ENCODE measurements around the gene DNAJC30. TPM values are rescaled to one million over a fixed set of nuclear protein-coding genes. Genes with fewer than 3 reads are reported as not detected.
"Not testable (repeated sequence)": the region's sequence is repeated elsewhere in the genome, so short reads cannot be mapped to it uniquely, and the experiment has no call there.

Gene DNAJC30
- total RNA-seq, 1 donor from 2014 or later = 1.0 TPM

DNA sequence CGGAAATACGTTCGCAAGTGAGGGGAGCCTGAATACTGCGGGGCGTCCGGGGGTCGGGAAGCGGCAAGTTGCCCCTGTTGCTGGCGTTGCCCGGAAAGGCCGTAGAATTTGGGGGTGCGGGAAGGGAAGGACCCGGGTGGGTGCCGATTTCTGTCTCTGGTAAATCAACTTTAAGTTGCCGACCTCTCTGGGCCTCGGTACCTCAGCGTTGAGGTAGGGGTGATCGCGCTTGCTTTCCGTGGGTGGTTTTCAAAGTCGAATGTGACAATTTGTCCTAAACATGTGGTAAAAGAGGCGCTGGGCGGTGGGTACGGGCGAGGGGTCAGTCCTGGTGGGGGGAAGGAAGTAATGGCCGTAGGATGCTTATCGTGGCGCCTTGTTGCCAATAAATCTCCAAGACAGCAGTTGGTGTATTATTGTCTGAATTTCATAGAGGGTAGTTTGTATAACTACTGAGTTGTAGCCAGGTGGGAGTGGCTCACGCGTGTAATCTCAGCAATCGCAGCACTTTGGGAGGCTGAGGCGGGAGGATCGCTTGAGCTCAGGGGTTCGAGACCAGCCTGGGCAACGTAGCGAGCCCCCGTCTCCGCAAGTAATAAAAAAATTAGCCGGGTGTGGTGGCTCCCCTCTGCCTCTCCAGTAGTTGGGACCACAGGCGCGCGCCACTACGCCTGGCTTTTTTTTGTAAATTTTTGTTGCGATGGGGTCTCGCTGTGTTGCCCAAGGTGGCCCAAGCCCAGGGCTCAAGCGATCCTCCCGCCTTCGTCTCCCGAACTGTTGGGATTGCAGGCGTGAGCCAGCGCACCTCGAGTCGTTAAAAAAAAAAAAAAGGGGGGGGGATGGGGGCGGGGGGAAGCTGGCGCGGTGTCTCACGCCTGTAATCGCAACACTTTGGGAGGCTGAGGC lies 788 bp upstream of the DNAJC30 start:
- DNase-seq (ENCODE audit: low read depth in 2 of 2) = peak in 1 of 2 donors; percentile 39

DNA sequence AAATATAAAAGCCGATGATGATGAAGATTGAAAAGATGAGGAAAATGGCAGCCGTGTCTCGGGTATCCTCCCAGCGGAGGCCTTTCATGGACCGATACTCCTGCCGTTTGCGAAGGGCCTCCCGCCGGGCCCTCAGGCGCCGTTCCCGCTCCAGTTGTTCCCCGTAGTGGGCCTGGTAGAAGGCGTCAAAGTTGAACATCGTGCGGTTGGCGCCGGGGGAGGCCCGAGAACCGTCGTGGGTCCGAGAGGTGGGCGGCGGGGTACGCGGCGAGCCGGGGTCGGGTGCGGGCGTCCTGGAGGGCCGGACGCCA lies 553 bp downstream of the DNAJC30 start:
- no peak for DNase-seq (ENCODE audit: low read depth in 2 of 2)

DNA sequence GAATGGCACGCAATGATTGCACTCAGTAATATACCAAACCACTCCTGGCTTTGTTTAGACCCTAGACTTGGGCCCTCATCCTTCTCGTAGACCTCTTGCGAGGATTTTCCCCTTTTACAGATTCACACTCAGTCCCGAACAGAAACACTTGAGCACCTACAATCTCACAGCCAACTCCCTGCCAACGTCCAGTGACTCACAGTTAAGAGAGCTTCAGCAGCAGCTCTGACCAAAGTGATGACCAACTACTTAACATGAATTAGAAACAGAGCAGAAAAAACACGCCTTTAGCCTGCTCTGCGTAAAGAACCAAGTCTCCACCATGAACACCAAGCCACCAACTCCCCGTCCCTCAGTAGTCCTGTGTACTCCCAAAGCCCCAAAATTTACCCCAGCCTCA lies 2.2 kb downstream of the DNAJC30 start:
- DNase-seq (ENCODE audit: low read depth in 2 of 2) = no peak

GRCh38 chr7:73680501-73680900 lies 2.8 kb downstream of the DNAJC30 start:
- DNase-seq (ENCODE audit: low read depth in 2 of 2) = no peak

GRCh38 chr7:73679709-73680108 lies 3.5 kb downstream of the DNAJC30 start:
- no peak for DNase-seq (ENCODE audit: low read depth in 2 of 2)

GRCh38 chr7:73678862-73679261 lies 4.4 kb downstream of the DNAJC30 start:
- no peak for DNase-seq (ENCODE audit: low read depth in 2 of 2)

DNA sequence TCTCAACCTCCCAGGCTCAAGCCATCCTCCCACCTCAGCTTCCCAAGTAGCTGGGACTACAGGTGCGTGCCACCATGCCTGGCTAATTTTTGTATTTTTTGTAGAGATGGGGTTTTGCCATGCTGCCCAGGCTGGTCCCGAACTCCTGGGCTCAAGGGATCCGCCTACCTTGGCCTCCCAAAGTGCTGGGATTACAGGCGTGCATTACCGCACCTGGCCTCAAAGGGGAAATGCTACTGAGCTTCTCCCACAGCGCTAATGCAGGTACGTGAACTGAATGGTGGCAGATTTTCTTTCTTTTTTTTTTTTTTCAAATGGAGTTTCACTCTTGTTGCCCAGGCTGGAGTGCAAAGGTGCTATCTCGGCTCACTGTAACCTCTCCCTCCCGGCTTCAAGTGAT lies 7.2 kb downstream of the DNAJC30 start:
- DNase-seq (ENCODE audit: low read depth in 2 of 2) = not testable (repeated sequence)

GRCh38 chr7:73674468-73675124 lies 8.7 kb downstream of the DNAJC30 start:
- DNase-seq (ENCODE audit: low read depth in 2 of 2) = no peak

DNA sequence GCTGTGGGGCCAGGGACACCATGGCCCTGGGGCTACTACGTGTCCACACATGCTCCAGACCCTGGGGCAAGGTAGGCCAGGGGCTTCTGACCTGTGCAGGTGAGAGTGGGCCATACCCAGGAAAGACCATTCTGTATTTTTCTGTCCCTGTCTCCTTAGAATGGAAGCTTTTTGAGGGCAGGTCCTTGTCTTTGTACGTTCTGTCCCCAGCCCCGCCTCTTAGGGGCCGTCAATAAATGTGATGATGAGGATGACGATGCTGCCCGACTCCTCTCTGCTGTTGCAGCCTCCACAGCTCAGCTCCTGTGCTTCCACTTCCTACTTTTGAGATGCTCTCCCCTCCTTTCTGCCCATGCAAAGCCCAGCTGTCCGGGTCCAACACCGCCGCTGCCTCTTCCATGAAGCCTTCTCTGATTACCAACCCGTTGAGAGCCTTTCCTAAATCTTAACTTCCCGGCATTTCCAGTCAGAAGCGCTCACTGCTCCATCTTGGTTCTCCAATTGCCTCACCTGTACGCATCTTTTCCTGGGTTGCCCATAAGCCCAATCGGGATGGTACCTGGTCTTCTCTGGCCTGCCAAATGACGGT lies 11.3 kb downstream of the DNAJC30 start:
- DNase-seq (ENCODE audit: low read depth in 2 of 2) = no peak

DNA sequence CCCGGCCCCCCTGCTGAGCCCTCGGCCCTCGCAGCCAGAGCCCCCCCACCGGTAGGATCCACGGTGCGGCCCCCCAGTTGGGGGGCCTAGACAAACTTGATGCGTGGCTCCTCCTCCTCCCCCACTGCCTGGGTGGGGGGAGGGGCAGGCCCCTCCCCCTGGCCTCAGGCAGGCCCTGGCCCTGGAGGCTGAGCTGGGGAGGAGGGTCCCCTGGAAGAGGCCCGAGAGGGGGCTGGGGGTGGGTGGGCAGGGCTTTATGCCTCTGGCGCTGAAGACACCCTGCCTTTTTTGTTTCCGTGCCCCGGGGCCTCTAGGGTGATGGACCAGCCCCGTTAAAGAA lies 12.0 kb downstream of the DNAJC30 start:
- DNase-seq (ENCODE audit: low read depth in 2 of 2) = no peak

- no peak for DNase-seq (ENCODE audit: low read depth in 2 of 2)
These were observed 13.3 kb downstream of the DNAJC30 start for GRCh38 chr7:73669858-73670385.

DNA sequence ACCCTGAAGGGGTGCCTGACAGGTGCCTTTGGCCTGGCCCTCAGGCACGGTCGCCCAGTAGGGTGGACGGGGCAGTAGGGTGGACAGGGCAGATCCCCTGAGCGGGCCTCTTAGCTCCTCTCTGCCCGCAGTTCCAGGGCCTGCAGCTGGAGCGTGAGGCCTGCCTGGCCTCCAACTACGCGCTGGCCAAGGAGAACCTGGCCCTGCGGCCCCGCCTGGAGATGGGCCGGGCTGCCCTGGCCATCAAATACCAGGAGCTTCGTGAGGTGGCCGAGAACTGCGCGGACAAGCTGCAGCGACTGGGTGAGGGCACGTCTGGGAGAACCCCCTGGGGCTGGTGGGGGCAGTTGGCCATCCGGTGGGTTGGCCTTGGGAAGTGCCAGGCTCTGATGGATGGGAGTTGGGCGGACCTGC lies 14.0 kb downstream of the DNAJC30 start:
- DNase-seq (ENCODE audit: low read depth in 2 of 2) = no peak

DNA sequence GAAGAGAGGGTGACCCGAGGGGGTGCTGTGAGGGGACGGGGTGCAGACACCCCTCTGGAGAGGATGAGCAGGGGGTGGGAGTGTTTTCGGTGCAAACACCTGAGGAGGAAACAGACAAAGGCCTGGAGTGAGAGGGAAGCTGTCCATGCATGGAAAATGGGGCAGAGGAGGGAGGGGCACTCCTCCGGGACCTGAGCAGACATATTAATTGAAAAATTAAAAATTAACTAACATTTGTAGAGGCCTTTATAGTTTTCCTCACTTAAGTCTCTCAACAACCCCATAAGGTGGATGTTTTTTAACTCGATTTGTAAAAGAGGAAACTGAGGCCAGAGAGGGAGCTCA lies 14.4 kb downstream of the DNAJC30 start:
- DNase-seq (ENCODE audit: low read depth in 2 of 2) = no peak

- DNase-seq (ENCODE audit: low read depth in 2 of 2) = no peak
These were observed 15.0 kb downstream of the DNAJC30 start for GRCh38 chr7:73668103-73668885.

DNA sequence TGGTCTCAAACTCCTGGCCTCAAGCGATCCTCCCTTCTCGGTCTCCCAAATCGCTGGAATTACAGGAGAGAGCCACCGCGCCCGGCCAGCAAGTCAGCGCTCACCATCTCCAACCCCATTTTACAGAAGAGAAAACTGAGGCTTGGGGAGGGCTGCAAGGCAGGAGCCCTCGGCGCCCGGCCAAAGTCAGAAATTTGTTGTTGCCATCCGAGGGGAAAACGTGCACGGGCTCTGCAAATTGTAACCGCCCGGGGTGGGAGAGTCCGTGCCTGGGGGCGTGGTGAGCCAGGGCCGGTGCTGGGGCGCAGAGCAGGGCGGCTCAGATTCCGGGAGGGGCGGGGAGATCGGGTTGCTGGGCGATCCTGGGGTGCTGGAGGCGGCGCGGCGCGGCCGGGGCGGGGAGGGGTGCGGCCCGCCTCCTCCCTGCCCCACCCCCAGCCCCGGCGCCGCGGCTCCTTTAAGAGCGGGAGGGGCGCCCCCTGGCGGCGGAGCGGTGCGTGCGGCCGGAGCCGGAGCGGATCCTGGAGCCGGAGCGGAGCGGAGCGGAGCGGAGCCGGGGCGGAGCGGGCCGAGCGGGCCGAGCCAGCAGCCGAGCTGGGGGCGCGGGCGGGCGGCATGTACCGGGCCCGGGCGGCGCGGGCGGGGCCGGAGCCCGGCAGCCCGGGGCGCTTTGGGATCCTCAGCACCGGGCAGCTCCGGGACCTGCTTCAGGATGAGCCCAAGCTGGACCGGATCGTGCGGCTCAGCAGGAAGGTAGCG lies 15.7 kb downstream of the DNAJC30 start, which contains the start of gene VPS37D:
TSS of gene VPS37D (plus strand) at position 488 of the 759 bp plus-strand sequence. CDS start at position 616, 128 bp downstream.
- DNase-seq (ENCODE audit: low read depth in 2 of 2) = peak; percentile 43 to 81

- no peak for DNase-seq (ENCODE audit: low read depth in 2 of 2)
These were observed 20.2 kb downstream of the DNAJC30 start for GRCh38 chr7:73663033-73663432.

GRCh38 chr7:73660594-73660993 lies 22.7 kb downstream of the DNAJC30 start:
- DNase-seq (ENCODE audit: low read depth in 2 of 2) = not testable (repeated sequence)

DNA sequence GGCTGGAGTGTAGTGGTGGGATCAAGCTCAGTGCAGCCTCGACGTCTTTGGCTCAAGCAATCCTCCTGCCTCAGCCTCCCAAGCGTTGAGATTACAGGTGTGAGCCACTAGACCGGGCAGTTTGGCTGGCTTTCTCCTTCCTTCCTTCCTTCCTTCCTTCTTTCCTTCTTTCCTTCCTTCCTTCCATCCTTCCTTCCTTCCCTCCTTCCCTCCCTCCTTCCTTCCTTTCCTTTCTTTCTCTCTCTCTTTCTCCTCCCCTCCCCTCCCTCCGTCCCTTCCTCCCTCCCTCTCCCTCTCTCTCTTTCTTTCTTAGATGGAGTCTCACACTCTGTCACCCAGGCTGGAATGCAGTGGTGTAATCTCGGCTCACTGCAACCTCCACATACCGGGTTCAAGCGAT lies 23.3 kb downstream of the DNAJC30 start:
- no peak for DNase-seq (ENCODE audit: low read depth in 2 of 2)

DNA sequence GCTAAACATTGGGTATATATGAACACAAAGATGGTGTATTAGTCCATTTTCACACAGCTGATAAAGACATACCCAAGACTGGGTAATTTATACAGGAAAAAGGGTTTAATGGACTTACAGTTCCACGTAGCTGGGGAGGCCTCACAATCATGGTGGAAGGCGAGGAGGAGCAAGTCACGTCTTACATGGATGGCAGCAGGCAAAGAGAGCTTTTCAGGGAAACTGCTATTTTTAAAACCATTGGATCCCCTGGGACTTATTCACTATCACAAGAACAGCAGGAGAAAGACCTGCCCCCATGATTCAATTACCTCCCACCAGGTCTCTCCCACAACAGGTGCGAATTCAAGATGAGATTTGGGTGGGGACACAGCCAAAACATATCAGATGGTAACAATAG lies 27.9 kb downstream of the DNAJC30 start:
- not testable (repeated sequence) for DNase-seq (ENCODE audit: low read depth in 2 of 2)

- DNase-seq (ENCODE audit: low read depth in 2 of 2) = no peak
These were observed 30.7 kb downstream of the DNAJC30 start for GRCh38 chr7:73652541-73652949.

DNA sequence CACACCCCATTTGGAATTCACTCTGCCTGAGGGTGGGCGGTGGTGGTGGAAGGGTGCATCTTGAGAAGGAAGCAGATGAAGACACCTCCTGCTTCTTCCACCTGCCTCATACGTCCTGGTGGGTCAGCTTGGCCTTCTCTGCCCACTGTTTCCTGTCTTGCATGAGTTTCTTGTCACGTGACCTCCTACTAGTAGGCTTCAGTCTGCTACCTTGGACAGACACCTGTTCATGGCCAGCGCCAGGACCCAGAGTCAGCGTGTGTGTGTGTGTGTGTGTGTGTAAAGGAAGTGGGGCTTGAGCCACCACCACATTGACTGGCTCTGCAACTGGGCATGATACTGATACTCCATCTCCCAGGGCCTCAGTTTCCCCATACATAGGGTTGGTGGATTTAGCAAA lies 32.7 kb downstream of the DNAJC30 start:
- no peak for DNase-seq (ENCODE audit: low read depth in 2 of 2)

All from dermis microvascular lymphatic vessel endothelial cell (primary cell).